DMS53 (cell line): ENCODE data around the gene DISP1.

Experiments used
- DNase-seq: peaks from one replicate; lab custom pipeline; 2025; lab: John Stamatoyannopoulos, UW

DISP1 gene, protein sequence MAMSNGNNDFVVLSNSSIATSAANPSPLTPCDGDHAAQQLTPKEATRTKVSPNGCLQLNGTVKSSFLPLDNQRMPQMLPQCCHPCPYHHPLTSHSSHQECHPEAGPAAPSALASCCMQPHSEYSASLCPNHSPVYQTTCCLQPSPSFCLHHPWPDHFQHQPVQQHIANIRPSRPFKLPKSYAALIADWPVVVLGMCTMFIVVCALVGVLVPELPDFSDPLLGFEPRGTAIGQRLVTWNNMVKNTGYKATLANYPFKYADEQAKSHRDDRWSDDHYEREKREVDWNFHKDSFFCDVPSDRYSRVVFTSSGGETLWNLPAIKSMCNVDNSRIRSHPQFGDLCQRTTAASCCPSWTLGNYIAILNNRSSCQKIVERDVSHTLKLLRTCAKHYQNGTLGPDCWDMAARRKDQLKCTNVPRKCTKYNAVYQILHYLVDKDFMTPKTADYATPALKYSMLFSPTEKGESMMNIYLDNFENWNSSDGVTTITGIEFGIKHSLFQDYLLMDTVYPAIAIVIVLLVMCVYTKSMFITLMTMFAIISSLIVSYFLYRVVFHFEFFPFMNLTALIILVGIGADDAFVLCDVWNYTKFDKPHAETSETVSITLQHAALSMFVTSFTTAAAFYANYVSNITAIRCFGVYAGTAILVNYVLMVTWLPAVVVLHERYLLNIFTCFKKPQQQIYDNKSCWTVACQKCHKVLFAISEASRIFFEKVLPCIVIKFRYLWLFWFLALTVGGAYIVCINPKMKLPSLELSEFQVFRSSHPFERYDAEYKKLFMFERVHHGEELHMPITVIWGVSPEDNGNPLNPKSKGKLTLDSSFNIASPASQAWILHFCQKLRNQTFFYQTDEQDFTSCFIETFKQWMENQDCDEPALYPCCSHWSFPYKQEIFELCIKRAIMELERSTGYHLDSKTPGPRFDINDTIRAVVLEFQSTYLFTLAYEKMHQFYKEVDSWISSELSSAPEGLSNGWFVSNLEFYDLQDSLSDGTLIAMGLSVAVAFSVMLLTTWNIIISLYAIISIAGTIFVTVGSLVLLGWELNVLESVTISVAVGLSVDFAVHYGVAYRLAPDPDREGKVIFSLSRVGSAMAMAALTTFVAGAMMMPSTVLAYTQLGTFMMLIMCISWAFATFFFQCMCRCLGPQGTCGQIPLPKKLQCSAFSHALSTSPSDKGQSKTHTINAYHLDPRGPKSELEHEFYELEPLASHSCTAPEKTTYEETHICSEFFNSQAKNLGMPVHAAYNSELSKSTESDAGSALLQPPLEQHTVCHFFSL (N-terminal part only)

DNA sequence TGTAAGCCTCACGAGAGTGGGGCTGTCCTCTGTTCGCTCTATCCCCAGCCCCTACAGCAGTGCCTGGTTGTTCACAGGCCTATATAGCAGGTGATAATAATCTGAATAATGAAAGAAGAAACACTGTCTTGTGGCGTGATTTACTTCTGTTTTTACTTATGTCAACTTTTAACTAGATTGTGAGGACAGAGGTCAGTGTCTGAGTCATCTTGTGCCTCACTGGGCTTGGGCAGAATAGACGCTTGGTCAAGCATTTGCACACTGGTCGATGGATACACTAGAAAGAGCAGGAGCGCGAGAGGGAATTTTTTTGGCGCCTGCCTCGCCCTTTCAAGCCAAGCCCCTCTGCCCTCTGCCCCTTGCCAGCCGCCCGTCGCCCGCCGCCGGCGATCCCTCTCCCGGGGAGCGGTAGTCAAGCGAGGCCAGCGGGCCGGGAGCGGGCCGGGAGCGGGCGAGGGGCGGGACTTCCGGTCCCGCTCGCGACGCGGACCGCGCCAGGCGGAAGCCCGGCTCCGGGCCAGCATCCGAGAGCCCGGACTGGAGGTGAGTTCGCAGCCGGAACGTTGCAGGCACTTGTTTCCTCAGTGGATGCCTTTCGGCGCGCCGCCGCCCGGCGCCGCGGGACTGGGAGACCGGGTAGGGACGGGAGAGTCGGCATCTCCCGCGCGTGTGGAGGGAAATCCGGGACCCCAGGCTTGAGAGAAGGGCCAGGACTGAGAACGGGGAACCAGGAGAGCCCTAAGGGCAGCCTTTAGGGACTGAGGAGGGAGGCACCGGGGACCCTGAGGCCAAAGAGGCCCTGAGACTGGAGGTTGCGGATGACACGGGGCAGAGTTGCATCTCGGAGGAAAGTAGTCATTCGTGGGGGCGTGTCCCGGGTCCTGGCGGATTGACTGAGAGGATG lies at the start of gene DISP1:
DISP1 (plus strand) TSS at position 504 of the 904 bp plus-strand sequence. CDS start 127,785 bp downstream, outside the sequence.
- DNase-seq, result peak; percentile 95

DNA sequence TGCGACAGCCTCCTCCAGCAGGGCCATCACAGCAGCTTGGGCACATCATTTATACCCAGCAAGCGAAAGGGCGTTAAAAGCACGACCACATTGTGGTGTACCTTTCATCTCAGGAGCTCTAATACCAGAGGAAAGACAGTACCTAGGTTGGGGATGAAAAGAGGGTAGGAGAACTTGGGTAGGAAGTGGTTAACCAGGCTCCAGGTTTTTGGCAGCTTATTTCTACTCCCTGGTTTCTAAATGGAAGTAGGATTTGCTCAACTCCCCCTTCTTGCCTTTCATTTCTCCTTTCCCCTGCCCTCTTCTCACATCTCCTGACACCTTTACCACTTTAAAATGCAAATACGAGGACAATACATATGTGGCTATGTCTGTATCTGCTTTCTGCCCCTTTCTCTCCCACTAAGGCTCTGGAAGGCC lies 47.7 kb upstream of the DISP1 start:
- no peak for DNase-seq

DNA sequence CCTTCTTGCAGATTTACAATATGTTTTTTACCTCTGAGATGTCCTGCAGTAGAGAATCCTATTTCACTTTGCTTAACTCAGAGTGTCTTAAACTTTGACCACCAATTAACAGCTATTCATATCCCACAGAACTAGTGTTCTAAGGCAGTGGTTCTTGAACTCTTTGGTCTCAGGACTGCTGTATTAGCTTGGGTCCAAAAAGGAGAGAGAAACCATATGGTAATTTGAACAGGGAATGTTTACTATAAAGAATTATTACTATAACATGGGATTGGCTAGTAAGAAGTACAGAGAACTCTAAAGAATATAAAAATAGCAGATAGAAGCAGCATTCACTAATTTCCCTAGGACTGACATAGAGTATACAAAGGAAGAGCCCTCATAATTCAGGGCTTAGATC lies 46.2 kb upstream of the DISP1 start:
- DNase-seq, result no peak

DNA sequence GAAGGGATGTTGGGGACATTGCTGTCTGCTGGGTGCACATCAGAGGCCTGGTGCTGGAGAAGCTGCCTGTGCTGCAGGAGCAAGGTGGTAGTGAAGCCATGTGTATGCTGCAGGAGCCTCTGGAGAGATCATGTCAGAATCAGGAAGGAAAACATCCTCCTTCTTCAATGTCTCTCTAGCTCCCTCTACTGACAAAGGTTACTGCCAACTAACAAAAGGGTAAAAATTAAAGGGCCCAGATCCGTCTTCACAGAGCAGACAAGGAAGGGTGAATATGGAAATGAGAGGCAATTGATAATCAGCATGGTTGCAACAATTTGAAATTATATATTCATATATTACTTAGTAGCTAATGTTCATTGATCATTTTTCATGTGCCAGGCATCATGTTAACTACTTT lies 45.7 kb upstream of the DISP1 start:
- DNase-seq, result peak; percentile 73

DNA sequence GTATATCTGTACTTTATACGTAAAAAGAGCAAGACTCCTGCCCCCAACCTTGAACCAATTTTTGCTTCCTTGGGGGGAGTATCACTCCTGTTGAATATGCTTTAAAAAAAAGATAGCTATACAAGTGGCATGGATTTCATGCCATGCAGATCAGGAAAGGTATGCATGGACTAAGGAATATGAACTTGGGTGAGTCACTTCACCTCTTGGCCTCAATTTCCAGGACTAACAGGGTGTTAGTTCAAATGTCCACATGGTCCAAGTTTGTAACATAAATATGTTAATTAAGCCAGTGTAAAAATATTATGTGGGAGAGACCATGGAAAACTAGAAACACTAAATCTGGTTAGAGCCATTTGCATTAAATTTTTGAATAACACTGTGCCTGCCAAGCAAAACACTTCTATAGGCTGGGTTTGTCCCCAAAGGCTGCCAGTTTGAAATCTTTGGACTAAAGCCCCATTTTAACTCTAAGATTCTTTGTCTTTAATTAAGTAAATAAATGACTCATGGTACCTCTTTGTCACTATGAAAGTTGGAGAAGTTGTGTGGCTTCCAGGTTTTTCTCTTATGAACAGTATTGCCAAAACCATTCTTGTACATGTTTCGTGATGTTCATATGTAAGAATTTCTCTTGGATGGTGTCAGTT lies 44.7 kb upstream of the DISP1 start:
- DNase-seq, result no peak

DNA sequence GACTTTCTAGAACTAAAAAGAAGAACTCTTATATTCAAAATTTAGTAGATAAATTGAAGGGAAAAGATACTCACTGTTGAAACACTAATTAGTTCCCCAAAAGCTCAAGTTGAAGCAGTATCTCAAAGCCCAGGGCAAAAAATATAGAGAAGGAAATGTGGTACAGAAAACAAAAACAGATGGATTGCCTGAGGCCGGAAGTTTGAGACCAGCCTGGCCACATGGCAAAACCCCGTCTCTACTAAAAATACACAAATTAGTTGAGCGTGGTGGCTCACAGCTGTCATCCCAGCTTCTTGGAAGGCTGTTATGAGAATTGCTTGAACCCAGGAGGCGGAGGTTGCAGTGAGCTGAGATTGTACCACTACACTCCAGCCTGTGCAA lies 41.9 kb upstream of the DISP1 start:
- no peak for DNase-seq

DNA sequence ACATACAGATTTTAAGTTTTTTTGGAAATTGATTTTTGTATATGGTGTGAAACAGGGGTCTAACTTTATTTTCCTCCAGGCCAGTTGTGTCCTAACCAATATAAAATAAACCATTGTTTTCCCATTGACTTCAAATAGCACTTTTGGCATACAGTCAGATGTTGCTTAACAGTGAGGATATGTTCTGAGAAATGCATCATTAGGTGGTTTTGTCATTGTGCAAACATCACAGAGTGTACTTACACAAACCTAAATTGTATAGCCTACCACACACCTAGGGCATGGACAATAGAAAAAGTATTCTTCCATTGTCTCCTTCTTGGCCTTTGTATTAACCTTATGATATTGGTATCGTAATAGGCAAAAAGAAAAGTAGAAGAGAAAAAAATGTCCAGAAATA lies 37.4 kb upstream of the DISP1 start:
- peak; percentile 75 for DNase-seq

DNA sequence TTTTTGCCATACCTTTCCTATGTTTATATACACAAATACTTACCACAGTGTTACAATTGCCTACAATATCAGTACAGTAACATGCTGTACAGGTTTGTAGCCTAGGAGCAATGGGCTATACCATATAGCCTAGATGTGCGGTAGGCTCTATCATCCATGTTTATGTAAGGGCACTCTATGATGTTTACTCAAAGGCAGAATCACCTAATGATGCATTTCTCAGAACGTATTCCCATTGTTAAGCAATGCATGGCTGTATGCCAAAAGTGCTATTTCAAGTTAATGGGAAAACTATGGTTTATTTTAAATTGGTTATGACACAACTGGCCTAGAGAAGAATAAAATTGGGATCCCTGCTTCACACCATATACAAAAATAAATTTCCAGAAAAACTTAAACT lies 36.9 kb upstream of the DISP1 start:
- peak; percentile 85 for DNase-seq

DNA sequence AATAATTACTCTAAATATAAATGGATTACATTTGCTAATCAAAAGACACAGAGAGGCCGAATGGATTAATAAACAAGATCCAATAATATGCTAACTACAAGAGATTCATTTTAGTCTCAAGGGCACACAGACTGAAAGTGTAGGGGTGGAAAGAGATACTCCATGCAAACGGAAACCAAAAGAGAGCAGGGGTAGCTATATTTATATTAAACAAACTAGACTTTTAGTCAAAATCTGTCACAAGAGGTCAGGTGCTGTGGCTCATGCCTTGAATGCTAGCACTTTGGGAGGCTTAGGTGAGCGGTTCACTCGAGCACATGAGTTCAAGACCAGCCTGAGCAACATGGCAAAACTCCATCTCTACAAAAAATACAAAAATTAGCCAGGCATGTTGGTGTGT lies 33.6 kb upstream of the DISP1 start:
- no peak for DNase-seq

DNA sequence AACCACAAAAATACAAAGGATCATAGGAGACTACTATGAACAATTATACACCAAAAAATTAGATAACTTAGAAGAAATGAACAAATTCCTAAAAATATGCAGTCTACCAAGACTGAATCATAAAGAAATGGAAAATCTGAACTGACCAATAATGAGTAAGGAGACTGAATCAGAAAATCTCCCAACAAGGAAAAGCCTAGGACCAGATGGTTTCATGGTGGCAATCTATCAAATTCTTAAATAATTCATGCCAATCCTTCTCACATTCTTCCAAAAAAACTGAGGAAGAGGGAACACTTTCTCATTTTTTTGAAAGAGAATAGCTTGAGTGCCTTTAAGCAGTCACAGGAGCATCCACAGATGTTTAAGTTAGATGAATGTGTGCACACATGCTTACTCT lies 31.8 kb upstream of the DISP1 start:
- DNase-seq, result no peak

DNA sequence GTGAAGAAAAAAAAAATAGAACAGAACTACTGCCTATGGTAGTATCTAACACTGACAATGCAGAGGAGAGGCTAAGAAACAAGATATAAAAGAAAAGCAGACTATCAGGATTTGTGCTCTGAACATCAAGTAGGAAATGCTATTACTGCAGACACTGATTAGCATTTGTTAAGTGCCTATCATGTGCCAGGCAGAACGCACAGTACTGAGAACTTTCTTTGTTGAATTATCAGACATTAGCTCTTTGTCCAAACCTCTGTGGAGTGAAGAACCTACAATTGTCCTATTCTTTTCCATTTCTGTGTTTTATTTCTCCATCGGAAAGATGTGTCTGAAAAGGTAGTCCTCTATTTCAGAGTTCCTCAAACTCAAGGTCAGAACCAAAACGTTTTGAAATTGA lies 30.5 kb upstream of the DISP1 start:
- DNase-seq, result no peak

DNA sequence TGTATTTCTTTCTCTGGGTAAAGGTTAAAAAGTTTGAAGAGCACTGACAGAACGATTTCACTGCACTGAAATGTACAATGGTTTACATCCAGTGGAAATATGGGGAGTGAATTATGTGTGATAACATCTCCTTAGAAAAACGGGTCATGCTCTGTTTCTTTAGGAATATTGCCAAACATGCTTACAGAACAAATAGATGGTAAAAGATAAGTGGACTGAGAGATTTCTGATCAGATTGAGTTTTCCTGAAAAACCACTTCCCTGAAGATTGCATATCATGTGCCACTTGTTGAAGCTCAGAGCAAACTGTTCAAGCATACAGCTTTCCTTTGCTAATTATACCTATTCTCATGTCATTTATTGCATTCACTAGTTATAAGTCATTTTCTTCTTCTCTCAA lies 29.9 kb upstream of the DISP1 start:
- DNase-seq, result peak; percentile 68

DNA sequence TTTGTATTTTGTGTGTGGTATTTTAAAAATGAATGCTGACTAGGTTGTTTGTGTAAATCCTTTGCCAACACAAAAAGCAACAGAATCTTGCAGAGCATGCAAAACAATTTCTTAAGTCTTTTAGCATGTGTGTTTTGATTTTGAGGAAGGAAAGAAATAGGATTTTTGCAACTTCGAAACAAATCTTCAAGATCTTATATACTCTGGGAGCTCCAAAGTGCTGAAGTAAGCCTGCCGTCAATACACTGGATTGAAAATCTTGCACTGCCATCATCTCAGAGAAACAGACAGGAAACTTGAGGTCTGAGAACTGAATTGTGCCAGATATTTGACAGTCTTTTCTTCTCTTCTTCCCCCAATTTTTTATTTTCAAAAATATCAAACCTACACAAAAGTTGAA lies 29.3 kb upstream of the DISP1 start:
- DNase-seq, result no peak

DNA sequence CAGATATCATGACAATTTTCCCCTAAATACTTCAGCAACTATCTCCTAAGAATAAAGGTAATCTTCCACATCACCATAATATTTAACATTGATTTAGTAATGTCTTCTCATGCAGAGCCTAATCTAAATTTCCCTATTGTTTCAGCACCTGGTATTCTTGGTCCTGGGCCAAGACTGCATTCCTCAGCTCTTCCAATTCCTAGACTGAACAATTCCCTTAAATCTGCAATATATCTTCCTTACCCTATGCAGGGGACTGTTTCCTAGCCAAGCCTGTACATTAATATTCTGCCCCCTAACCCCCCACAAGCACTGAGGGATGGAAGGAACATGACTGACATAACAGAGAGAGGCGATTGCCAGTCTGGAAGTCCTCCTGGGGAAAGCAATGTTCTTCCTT lies 28.7 kb upstream of the DISP1 start:
- DNase-seq, result no peak

DNA sequence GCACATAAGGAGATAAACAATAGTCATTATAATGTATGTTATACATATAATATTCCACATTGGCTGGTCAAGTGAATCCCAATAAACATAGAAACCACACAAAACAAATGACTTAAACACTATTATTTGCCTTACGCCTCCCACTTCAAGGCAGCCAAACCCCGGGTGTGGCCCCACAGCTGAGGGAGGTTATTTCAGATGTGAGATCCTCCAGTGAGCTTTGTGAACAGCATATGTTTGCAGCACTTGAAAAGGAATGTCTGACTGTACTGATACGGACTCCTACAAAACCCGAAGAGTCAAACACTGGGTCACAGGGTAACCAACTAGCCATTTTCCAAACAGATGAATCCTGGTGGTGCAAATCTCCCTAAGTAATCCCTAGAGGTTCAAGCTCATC lies 27.1 kb upstream of the DISP1 start:
- DNase-seq, result no peak

DNA sequence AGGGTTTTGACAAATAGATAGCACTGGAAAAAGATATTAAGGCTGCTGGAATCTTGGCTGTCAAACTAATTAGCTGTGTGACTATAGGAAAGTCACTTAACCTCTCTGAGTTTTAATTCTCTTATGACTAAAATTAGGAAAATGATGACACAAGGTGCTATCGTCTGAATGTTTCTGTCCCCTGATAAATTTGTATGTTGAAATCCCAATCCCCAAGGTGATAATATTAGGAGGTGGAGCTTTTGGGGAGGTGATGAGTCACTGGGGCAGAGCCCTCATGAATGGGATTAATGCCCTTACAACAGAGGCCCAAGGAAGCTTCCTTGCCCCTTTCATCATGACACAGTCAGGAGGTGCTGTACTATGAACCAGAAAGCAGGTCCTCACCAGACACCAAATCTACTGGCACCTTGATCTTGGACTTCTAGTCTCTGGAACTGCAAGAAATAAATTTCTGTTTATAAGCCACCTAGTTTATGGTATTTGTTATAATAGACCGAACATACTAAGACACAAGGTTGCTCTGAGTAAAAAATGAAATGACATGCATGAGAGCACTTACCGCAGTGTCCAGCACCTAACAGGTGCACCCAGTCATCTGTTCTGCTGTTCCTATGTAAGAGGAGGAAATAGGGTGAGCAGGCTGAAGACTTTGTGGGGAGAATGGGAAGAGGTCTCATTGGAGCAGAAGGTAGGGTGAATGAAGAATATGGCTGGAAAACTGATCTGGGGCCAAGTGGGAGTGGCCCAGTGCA lies 26.3 kb upstream of the DISP1 start:
- no peak for DNase-seq

DNA sequence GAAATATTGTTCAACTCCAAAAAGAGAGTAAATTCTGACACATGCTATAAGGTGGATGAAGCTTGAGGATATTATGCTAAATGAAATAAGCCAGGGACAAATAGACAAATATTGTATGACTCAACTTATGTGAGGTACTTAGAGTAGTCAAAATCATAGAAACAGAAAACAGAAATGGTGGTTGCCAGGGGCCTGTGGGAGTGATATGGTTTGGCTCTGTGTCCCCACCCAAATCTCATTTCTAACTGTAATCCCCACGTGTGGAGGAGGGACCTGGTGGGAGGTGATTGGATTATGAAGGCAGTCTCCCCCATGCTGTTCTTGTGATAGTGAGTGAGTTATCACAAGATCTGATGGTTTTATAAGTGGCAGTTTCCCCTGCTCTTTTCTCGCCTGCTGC lies 24.7 kb upstream of the DISP1 start:
- DNase-seq, result no peak

DNA sequence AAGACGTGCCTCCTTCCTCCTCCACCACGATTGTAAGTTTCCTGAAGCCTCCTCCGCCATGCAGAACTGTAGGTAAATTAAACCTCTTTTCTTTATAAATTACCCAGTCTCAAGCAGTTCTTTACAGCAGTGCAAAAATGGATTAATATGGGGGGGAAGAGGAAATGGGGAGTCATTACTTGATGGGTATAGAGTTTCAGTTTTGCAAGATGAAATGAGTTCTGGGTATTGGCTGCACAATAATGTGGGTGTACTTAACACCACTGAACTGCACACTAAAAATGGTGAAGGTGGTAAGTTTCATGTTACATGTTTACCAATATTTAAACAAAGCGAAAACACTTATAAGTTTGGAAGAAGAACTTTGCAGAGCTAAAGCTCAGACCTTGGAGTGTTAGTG lies 24.3 kb upstream of the DISP1 start:
- no peak for DNase-seq

DNA sequence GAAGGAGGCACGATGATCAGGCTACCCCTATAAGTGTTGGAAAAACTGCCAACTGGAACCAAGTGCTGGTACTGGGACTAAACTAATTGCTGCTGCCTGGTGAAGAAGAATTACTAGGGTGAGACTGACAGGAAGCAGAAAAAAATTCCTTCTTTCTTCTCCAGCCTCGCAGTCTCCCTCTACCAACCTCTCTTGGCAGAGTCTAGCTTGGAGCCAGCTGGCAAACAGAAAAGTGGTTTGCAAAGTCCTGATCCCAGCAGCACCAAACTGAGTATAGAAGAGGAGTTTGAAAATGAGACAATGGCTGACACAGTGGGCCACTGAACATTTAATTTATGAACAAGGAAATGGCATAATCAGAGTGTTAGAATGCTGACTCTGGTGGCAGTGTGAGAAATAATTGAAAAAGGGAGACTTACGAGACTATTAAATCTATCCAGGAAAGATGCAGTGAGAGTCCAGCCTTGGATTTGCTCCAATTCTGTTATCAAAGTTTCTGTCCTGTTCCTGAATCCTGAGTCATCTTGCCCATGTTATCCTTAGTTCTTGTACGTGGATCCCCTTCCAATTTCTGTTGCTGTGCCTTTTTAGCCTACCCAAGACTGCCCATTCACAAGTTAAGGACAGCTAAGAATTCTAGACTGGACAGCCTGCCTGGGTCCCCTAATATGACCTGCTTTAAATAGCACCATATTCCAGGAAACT lies 23.7 kb upstream of the DISP1 start:
- no peak for DNase-seq
